GM23248 (cell line): ENCODE data around the gene MAP3K7CL.

Experiments used
- EZH2 ChIP-seq: fragments of 200-600 bp; sonication (generic); IDR thresholded peaks from 2 replicates; pipeline ENCODE4 v1.6.1; 2018; ENCODE audit warnings: antibody characterized with exemption, mild to moderate bottlenecking; ENCODE audit not compliant: insufficient read depth, poor library complexity, severe bottlenecking
- EZH2phosphoT487 ChIP-seq: fragments of 200-600 bp; sonication (generic); IDR thresholded peaks from 2 replicates; pipeline ENCODE4 v1.6.1; 2018; ENCODE audit warnings: antibody characterized with exemption, moderate library complexity, mild to moderate bottlenecking, low read depth; ENCODE audit not compliant: insufficient read depth

DNA sequence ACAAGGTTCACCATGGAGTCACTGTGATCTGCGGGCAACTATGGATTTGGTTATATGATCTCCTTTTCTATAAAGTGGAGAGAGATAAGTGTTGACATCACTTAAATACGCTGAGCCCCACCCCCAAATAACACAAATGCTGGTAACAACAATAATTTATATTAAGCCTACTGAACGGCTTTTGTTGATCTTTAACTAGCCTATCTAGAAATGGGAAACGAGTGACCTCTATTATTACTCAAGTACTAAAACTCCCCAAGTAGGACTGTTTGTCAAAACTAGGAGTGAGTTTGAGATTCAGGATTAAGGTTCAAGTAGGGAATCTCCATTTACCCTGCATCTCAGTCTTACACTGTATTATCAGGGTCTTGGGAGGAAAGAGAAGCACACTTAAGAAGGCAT, 52.2 kb downstream of the MAP3K7CL start:
- TF ChIP-seq EZH2phosphoT487 (no peak), EZH2 (no peak)
